ENCODE results near the gene AFF3.

Gene AFF3

DNA sequence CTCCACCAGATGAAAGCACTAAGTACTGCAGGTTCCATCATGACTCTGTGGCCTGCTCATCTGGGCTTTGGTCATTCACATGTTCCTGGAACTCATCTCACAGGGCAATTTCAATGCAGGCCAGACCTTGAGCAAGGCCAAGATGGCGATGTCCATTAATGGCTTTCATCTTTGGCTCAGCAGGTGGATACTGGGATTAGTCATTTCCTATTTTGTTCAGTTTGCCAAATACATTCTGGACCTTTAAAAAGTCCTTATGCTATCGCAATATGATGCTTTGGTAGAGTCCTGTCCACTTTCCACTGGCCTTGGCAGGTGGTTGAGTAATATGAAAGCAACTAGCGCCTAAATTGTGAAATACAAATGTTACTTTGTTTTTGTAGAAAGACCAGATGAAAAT, 482.5 kb downstream of the AFF3 start:
- peak; percentile 68 for TF ChIP-seq CEBPB (IDR thresholded peaks at IDR 0.05)
- no peak for TF ChIP-seq TCF12 (IDR thresholded peaks at IDR 0.05; ENCODE audit: low read depth)
- peak; percentile 42; the same call in 1 of the 2 replicates for TF ChIP-seq YY1 (IDR thresholded peaks at IDR 0.05; ENCODE audit: low read depth)
- TF ChIP-seq, protein P1, sequence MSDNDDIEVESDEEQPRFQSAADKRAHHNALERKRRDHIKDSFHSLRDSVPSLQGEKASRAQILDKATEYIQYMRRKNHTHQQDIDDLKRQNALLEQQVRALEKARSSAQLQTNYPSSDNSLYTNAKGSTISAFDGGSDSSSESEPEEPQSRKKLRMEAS (IDR thresholded peaks at IDR 0.05): no peak
- peak; percentile 38; the same call in 1 of the 2 replicates for TF ChIP-seq NFIC (IDR thresholded peaks at IDR 0.05)
- TF ChIP-seq EP300 (IDR thresholded peaks at IDR 0.05; ENCODE audit: borderline replicate concordance): peak; percentile 36; the same call in 1 of the 2 replicates

DNA sequence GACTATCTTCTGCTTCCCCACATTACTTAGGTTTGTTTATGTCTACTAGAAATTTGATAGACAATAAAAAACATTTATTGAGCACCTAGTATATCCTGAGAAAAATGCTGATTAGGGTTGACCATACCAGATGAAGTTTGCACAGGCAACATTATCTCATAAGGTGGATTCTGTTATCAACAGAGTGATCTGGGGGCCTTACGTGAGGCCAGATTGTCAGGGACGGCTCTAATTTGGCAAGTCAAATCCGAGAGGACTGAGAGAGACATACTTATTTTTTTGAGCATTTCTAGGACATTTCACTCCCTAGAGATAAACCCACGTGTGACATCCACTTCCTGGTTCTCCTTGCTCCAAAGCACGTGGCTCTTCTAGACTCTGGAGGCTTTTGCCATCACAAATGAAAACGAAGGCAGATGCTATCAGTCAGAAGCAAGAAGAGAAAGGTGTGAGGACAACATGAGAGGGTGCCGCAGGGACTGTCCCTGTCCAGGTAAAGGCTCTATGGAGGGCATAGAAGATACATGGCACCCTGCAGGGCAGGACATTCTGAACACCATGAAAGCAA, 484.6 kb downstream of the AFF3 start:
- no peak for TF ChIP-seq CREB1 (IDR thresholded peaks at IDR 0.05; ENCODE audit: low read depth)
- TF ChIP-seq, protein P1 (IDR thresholded peaks at IDR 0.05): no peak
- no peak for TF ChIP-seq EGR1 (IDR thresholded peaks at IDR 0.05)
- no peak for TF ChIP-seq RAD21 (IDR thresholded peaks at IDR 0.05; ENCODE audit: low read depth)
- TF ChIP-seq, protein P2, sequence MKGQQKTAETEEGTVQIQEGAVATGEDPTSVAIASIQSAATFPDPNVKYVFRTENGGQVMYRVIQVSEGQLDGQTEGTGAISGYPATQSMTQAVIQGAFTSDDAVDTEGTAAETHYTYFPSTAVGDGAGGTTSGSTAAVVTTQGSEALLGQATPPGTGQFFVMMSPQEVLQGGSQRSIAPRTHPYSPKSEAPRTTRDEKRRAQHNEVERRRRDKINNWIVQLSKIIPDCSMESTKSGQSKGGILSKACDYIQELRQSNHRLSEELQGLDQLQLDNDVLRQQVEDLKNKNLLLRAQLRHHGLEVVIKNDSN (IDR thresholded peaks at IDR 0.05): no peak
- no peak for TF ChIP-seq TAF1 (IDR thresholded peaks at IDR 0.05; ENCODE audit: low read depth)
- no peak for TF ChIP-seq REST (IDR thresholded peaks at IDR 0.05; ENCODE audit: low read depth)
- TF ChIP-seq TCF12 (IDR thresholded peaks at IDR 0.05; ENCODE audit: low read depth): no peak
- no peak for TF ChIP-seq NFIC (IDR thresholded peaks at IDR 0.05)
- TF ChIP-seq TEAD4 (IDR thresholded peaks at IDR 0.05): no peak
- TF ChIP-seq ZBTB7A (IDR thresholded peaks at IDR 0.05; ENCODE audit: low read depth): no peak
- TF ChIP-seq EP300 (IDR thresholded peaks at IDR 0.05; ENCODE audit: borderline replicate concordance): no peak
- no peak for TF ChIP-seq FOXM1 (IDR thresholded peaks at IDR 0.05; ENCODE audit: borderline replicate concordance, low read depth)
- TF ChIP-seq CEBPB (IDR thresholded peaks at IDR 0.05): no peak
- no peak for TF ChIP-seq YY1 (IDR thresholded peaks at IDR 0.05; ENCODE audit: low read depth)

DNA sequence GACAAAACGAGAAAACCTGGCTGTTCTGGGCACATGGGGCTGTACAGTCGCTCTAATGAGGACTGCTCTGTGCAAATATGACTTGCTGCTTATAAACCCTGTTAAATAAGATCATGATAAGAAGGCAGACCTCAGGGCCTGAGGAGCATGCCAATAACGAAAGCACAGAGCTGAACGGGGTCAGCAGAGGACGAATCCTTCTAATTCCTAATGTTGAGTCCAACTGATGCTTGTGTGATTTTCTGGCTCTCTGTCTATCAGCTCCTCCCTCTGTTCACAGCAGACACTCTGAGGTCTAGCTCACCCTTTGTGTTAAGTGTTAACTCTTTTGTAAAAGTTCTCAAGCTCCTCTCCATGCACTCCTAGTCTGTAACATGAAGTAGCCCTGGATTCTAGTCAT, 485.4 kb downstream of the AFF3 start:
- no peak for TF ChIP-seq TAF1 (IDR thresholded peaks at IDR 0.05; ENCODE audit: low read depth)
- TF ChIP-seq FOXM1 (IDR thresholded peaks at IDR 0.05; ENCODE audit: borderline replicate concordance, low read depth): no peak
- TF ChIP-seq, protein P2 (IDR thresholded peaks at IDR 0.05): no peak
- no peak for TF ChIP-seq CREB1 (IDR thresholded peaks at IDR 0.05; ENCODE audit: low read depth)
- no peak for TF ChIP-seq CEBPB (IDR thresholded peaks at IDR 0.05)
- TF ChIP-seq, protein P1 (IDR thresholded peaks at IDR 0.05): no peak
- TF ChIP-seq TEAD4 (IDR thresholded peaks at IDR 0.05): no peak
- TF ChIP-seq RAD21 (IDR thresholded peaks at IDR 0.05; ENCODE audit: low read depth): no peak
- TF ChIP-seq YY1 (IDR thresholded peaks at IDR 0.05; ENCODE audit: low read depth): no peak
- no peak for TF ChIP-seq REST (IDR thresholded peaks at IDR 0.05; ENCODE audit: low read depth)
- no peak for TF ChIP-seq TCF12 (IDR thresholded peaks at IDR 0.05; ENCODE audit: low read depth)
- TF ChIP-seq ZBTB7A (IDR thresholded peaks at IDR 0.05; ENCODE audit: low read depth): no peak
- no peak for TF ChIP-seq EP300 (IDR thresholded peaks at IDR 0.05; ENCODE audit: borderline replicate concordance)
- TF ChIP-seq NFIC (IDR thresholded peaks at IDR 0.05): no peak
- TF ChIP-seq EGR1 (IDR thresholded peaks at IDR 0.05): no peak

GRCh38 chr2:99653433-99653832, 489.0 kb downstream of the AFF3 start:
- TF ChIP-seq, protein P1 (IDR thresholded peaks at IDR 0.05): no peak
- TF ChIP-seq CEBPB (IDR thresholded peaks at IDR 0.05) (no peak), CREB1 (IDR thresholded peaks at IDR 0.05; ENCODE audit: low read depth) (no peak), TAF1 (IDR thresholded peaks at IDR 0.05; ENCODE audit: low read depth) (no peak), NFIC (IDR thresholded peaks at IDR 0.05) (no peak), EP300 (IDR thresholded peaks at IDR 0.05; ENCODE audit: borderline replicate concordance) (no peak), FOXM1 (IDR thresholded peaks at IDR 0.05; ENCODE audit: borderline replicate concordance, low read depth) (no peak), YY1 (IDR thresholded peaks at IDR 0.05; ENCODE audit: low read depth) (no peak), RAD21 (IDR thresholded peaks at IDR 0.05; ENCODE audit: low read depth) (no peak), REST (IDR thresholded peaks at IDR 0.05; ENCODE audit: low read depth) (no peak), TCF12 (IDR thresholded peaks at IDR 0.05; ENCODE audit: low read depth) (no peak)

Data from Ishikawa (cell line).